ENCODE measurements around the gene LRIG1. TPM values are rescaled to one million over a fixed set of nuclear protein-coding genes. Genes with fewer than 3 reads are reported as not detected.
A peak's percentile ranks its signal among the peaks of the same experiment; 100 is the strongest.

Gene LRIG1
- polyA plus RNA-seq, 12 donors: 110 to 163 (median 131) TPM; not detected in 1

GRCh38 chr3:66473181-66473580 lies 27.6 kb downstream of the LRIG1 start:
- DNase-seq: no peak

DNA sequence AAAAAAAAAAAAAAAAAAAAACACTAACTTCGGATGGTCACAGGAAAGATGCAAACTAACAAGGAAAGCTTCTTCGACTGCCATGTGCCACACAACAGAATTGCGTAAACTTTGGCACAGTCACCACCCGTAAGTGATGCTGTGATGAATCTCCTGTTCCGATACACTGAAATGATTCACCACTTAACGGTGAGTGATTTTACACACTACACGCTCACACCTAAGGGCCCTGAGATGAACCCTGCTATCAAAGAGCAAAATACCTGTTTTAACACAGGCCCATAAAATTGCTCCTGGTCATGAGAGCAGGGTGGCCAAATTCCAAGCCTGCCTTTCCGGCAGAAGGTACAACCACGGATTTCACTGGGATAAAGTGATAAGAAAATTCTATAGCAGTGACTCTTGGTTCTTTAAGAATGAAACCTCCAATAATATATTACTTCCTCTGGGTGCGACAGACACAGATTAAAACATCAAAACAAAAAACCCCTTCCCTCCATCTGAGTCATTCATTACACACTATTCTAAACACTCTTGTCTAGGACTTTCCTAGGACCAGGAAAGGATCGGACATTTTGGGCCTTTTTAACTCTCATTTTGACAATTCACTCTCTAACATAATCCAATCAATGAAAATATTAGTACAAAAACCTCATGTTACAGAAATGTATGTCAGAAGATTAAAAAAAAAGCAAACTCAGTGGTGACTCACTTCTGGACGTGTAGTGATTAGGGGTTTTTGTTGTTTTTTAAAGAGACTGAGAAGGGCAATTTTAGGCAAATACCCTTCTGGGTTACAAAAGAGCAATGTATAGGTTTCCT lies 28.3 kb downstream of the LRIG1 start:
- DNase-seq: no peak

DNA sequence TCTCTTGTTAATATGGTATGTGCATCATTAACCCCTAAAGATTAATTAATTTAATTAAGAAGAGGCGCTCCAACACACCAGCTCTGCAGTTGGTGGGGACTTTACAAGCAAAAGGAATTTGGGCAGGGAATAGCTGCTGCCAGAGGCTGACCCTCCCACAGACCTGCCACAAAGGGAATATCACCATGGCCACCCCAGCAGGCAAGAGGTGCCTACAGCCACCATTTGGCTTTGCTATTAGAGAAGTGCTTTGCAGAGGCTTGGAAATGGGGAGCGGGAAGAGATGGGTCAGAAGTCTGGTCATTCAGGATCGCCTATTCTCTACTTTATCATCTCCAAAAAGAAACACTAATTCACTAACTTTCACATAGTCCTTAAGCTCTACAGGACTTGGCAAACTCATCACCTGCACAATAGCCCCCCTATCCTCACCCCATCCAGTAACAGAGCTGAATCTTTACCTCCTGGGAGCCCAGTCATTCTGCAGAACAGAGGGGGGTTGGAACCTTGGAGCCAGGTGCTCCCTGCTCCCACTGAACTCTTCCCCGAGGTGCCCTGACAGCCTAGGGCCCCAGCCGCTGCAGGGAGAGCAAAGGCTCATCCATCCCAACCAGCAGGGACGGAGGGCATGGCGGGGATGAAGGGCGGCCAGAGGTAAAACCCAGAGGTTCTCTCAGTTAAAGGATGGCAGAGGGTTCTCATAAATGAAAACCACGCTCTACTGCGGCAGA lies 29.7 kb downstream of the LRIG1 start:
- no peak for DNase-seq

- no peak for DNase-seq
Observed at GRCh38 chr3:66470285-66470684, 30.5 kb downstream of the LRIG1 start.

GRCh38 chr3:66469220-66469640 lies 31.6 kb downstream of the LRIG1 start:
- no peak for DNase-seq

DNA sequence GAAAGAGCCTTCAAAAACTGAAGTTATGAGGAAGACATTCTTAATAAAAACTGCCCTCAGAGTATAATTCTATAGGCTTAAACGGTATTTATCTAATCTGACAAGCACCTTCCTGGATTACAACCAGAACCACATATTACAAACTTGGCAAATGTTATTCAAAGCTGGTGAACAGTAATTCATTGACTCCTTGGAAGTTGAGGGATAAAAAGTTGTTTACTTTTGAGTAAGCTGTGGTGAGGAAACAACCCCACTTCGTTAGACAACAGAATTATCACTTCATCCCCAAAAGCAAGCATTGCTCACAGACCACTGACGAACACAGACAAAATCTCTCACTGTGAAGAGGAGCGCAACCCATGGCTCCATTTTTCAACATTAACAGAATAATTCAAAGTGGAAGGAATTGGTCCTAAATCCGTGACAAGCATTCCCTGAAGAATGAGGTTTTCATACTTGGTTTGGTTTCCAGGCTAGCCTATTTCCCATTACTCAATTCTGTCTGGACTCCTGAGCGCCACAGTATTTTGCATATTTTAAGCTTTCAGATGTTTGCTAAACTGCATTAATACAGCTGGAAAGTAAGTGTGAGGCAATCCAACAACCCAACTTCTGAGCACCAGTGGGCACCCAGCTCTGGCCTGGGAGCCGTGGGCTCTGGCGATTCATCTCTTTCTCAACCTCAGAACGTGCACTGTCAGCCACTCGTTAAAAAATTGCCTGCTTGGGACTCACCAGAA lies 32.7 kb downstream of the LRIG1 start:
- no peak for DNase-seq

DNA sequence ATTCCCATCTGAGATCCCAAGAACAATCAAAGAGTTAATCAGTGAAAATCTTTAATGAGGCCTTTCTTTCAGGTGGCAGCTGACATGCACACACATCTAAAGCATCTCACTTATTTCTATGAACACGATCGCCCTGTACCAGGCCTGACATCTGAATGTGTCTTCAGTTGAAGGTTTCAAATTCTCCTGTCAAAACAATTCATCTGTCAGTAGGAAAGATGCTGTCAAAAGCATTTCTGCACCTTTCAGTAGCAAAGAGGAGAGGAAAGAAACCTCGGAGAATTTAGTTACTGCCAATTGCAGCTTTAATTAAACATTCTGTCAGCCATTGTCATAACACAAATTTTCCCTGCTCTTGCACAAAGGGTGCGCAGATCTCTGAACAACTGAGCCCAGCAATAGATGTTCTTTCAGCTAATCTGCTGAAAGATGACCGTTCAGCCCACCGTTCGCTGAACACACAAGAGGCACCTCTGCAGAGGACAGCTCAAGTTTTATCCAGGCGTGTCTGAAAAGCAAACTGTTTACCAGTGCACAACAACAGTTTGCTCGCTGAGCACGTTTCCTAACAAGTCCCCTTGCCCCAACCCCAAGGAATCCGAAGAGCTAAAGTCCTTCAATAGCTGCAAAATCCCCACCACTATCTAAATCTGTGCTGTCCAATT lies 34.1 kb downstream of the LRIG1 start:
- DNase-seq: no peak

DNA sequence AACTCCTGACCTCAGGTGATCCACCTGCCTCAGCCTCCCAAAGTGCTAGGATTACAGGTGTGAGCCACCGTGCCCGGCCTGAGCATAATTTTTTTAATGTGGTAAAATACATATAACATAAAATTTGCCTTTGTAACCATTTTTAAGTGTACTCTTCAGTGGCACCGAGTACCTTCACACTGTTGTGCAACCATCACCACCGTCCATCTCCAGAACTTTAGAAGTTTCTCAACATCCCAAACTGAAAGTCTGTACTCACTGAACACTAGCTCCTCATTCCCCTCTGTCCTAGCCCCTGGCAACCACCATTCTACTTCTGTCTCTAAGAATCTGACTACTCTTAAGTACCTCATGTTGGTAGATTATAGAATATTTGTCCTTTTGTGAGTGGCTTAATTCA lies 35.2 kb downstream of the LRIG1 start:
- DNase-seq: no peak

- DNase-seq: no peak
Observed at GRCh38 chr3:66465034-66465433, 35.8 kb downstream of the LRIG1 start.

- no peak for DNase-seq
Observed at GRCh38 chr3:66464512-66464894, 36.3 kb downstream of the LRIG1 start.

DNA sequence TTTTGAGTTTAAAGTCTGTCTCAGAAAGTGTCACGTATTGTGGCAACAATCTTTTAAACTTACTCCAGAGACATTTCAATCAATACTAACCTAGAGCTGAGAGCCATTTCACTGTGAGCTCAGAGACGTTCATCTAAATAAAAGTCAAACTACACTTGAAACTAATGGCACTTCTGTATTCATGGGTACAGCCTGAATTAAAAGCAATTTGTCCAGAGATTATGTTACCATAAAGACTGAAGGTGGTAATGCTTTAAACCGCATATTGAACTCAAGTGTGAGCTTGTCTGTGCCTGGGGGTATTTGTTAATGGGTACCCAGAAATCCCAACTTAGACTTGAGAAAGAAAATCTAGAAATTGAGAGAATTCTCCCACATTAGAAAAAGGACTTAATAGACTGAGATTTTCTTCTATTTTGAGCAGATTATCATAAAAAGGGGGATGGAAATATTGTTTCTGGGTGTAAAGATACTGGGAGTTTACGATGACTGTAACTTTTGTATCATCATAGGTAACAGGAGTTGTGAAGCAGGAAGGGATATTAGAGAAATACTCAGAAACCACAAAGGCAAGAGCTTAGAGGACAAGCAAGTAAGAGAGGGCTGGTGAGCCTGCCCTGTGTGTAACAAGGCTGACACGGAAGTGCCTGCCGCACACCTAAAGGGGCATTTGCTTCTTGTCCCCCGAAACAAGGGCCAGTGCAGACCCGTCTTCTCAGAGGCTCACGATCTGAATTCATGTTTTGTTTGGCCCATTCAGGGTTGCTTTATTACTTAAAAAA lies 36.9 kb downstream of the LRIG1 start:
- DNase-seq: no peak

DNA sequence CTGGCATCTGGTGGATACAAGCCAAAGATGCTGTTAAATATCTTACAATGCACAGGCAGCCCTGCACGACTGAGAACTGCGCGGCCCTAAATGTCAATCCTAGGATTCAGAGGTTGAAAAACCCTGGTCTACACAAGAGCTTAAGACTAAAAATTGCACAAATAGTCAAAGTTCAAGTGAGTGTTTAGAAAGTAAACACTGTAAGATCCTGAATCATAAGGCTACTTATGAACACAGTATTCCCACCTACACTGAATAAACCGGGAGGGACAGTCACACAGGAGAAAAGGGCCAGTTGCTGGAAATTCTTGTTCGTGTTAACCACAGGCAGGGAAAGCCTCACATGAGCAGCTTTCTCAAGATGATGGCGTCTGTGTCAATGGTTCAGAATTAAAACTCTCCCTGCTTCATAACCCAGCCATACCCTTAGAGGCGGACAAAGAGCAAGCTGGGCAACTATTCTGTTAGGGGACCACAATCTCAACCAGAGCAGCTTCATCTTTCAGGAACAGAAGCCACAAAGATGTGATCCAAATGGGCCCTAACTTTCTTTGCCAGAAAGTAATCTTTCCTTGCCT lies 37.7 kb downstream of the LRIG1 start:
- no peak for DNase-seq

GRCh38 chr3:66457252-66457651 lies 43.6 kb downstream of the LRIG1 start:
- DNase-seq: no peak

GRCh38 chr3:66456711-66457173 lies 44.1 kb downstream of the LRIG1 start:
- DNase-seq: no peak

DNA sequence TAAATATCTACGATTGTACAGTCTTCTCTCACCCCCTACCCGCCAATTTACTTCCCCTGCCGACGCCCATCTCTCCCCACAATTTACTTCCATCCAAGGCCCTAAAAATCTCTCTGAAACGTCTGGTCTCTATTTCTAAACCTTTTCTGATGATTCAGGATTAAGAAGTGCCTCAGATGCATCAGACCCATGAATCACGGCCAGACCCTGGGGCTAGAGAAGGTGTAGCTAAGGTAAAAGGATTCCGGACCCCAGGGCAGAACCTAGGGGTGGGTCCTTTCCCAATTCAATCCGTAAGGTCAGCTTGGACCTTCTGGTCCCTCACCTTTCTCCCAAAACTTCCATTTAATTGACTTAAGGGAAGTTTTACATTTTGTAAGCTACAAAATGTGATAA lies 46.4 kb downstream of the LRIG1 start:
- DNase-seq: no peak

- DNase-seq: peak; percentile 46
Observed at GRCh38 chr3:66453651-66454463, 47.0 kb downstream of the LRIG1 start.

DNA sequence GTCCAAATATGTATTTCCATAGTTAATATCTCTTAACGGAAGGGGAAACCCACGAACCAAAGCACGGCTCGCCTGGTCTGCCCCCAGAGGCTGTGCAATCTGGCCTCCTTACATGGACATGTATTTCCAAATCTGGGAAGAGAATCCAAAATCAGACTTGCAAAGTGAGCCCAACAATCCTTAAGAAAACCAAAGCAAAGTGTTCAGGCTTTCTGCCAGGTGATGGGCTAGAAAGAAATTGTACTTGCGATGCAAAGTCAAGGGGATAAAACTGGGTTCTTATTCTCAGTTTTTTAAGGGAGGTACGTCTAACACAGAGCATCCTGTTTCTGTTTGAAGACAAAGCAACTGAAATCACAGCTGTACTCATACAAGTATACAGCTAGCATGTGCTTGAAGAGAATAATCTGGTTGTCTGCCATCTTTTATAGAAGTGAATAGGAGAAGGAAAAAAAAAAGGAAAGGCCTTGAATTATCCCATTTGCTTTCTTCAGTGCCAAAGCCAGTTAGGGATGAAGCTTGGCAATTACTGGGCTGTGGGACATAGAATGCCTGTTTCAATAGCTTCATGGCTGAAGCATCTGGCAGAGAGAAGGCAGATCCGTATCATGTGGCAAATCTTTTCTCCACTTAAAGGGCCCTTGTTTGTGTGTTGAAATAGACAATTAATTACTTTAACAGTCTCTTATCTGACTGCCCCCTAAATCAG lies 48.4 kb downstream of the LRIG1 start:
- peak; percentile 89 for DNase-seq

DNA sequence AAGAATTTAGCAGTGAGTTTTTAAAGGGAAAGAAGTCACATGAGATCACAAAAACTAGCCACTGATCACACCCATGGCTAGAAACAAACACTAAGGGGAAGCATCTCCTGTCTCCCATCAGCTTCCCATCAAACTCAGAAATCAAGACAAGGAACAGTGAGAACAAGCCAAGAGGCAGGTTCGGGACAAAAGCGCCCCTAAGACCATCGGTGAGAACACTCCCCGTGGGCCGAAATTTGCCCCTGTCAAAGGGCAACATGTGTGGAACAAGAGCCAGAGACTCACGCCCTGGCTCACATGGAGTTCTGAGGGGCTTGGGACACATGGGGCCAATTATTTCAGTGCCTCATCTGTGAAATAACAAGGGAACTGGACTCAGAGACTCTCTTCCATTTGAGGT lies 49.1 kb downstream of the LRIG1 start:
- DNase-seq: no peak

DNA sequence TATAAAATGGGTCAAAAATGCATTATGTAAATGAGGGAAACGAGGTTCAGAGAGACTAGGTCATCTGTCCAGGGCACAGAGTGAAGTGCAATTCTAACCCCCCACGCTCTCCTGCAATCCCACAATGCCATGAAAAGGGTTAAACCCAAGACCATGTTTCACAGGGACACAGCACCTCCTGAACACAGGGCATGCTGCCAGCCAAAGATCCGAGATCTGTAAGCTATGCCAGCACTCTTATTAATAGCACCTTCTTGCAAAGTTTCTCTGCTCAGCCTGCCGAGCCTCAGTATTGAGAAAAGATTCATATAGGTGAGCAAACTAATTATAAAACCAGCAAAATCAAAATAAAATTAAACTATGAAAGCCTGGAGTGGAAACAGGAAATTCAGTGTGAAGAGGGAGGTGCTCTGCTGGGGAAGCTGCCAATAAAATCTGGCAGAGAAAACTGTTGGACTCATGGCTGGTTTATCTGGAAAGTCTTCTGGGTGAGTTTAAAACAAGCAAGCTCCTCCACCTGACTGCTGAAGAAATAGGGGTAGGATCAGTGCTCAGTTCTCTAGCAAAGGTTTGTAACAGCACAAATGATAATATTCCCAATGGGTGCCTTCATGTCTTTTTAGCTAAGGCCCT lies 50.3 kb downstream of the LRIG1 start:
- peak; percentile 93 for DNase-seq

All from muscle of arm (tissue), 12 donors.